Measurements from ENCODE around the gene LOXL1.

LOXL1 gene

DNA sequence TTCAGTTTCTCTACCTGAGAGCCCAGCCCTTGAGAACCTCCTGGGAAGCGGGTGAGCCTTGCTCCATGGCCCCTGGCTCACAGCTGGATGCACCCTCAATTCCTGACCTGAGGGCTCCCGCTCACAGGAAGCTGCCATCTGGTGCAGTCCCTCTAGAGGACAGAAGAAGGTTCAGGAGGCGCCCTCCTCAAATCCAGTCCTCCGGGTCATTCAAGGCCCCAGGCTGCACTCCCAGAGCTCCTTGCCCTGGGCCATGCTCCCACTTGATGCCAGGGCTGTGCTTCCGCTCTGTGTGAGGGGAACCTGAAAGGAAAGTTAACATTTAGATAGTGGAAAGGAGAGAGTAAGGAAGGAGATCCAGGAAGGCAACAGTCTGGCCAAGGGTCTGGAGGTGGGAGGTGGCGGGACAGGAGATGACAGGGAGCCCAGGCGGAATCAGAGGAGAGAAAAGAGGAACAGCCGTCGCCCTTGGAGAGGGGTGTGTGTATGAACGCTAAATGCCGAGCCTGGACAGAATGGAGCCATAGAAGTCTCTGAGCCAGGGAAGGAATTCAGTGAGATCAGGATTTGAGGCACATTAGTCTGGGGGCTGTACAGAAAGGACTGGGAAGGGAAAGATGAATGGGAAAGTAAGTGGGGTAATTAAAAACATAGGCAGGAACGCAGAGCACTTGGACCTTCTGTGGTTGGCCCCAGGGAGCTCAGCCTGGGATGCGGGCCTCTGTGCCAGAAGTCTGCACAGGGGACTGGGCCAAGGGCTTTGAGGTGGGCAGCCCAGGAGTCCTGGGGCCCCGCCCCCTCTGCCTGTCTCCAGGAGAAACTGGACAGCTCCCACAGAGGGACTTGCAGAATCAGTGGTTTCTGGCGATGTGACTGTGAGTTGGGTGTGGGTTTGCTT is 26.8 kb upstream of the LOXL1 start:
- Histone ChIP-seq H3K4me1 (ENCODE audit: insufficient read depth, low read length, severe bottlenecking) (no peaks in the 10 kb centered on the region), H4K20me1 (ENCODE audit: insufficient read depth, low read length) (no peaks in the 10 kb centered on the region), H3K79me2 (ENCODE audit: insufficient read depth, low read length) (no peaks in the 10 kb centered on the region), H3K4me2 (ENCODE audit: low read length) (no peak overlapping the region), H3K9me2 (ENCODE audit: low read depth, low read length) (no peaks in the 10 kb centered on the region), H3K9ac (ENCODE audit: low read length) (no peak overlapping the region), H3K27me3 (ENCODE audit: insufficient read depth, low read length) (no peaks in the 10 kb centered on the region; the same call in 1 of the 2 replicates), H3K4me3 (ENCODE audit: low read depth, low read length, poor library complexity, severe bottlenecking) (no peak overlapping the region), H3K9me3 (ENCODE audit: low read length) (no peaks in the 10 kb centered on the region), H3F3A (ENCODE audit: insufficient read depth, low read length) (no peaks in the 10 kb centered on the region), H2AFZ (ENCODE audit: low read length) (no peak overlapping the region), H3K27ac (ENCODE audit: low read depth, low read length, poor library complexity, severe bottlenecking) (no peak overlapping the region), H3K36me3 (ENCODE audit: insufficient read depth, low read length) (no peaks in the 10 kb centered on the region)
- TF ChIP-seq, protein P1, sequence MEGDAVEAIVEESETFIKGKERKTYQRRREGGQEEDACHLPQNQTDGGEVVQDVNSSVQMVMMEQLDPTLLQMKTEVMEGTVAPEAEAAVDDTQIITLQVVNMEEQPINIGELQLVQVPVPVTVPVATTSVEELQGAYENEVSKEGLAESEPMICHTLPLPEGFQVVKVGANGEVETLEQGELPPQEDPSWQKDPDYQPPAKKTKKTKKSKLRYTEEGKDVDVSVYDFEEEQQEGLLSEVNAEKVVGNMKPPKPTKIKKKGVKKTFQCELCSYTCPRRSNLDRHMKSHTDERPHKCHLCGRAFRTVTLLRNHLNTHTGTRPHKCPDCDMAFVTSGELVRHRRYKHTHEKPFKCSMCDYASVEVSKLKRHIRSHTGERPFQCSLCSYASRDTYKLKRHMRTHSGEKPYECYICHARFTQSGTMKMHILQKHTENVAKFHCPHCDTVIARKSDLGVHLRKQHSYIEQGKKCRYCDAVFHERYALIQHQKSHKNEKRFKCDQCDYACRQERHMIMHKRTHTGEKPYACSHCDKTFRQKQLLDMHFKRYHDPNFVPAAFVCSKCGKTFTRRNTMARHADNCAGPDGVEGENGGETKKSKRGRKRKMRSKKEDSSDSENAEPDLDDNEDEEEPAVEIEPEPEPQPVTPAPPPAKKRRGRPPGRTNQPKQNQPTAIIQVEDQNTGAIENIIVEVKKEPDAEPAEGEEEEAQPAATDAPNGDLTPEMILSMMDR (IDR thresholded peaks at IDR 0.05; ENCODE audit: low read length): no peak
- TF ChIP-seq EZH2 (IDR thresholded peaks at IDR 0.05; ENCODE audit: borderline replicate concordance, low read length): no peak

DNA sequence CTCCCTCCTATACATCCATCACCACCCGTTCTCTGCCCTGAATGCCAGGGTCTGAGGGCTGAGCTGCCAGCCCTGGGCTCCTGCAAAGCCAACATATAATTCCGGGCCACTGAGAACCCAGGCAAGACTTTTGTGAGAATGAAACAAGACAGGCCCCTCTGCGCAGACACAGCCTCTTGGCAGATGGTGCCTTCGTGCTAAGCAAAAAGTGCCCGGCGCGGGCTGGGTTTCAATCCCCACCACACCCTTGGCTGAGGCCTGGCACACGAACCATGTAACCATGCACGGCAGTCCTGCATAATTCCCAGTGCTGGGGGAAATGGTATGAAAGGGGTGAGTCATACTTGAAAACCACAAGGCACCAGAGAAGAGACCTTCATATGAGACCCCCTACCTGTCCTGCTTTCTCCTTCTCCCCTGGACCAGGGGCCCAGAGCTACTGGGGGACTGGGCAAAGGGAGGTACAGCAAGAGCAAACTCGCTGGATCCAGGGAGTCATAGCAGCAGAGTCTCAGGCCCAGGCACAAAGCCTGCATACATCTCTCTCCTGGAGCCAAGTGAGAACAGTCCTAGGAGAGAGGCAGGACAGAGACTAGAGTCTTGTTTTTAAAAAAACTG is 26.1 kb upstream of the LOXL1 start:
- no peak overlapping the region for H3K9ac ChIP-seq (ENCODE audit: low read length)
- no peaks in the 10 kb centered on the region; the same call in 1 of the 2 replicates for H3K27me3 ChIP-seq (ENCODE audit: insufficient read depth, low read length)
- H3K4me1 ChIP-seq (ENCODE audit: insufficient read depth, low read length, severe bottlenecking): no peaks in the 10 kb centered on the region
- H3F3A ChIP-seq (ENCODE audit: insufficient read depth, low read length): no peaks in the 10 kb centered on the region
- H3K27ac ChIP-seq (ENCODE audit: low read depth, low read length, poor library complexity, severe bottlenecking): no peak overlapping the region
- H3K4me2 ChIP-seq (ENCODE audit: low read length): no peak overlapping the region
- H3K79me2 ChIP-seq (ENCODE audit: insufficient read depth, low read length): no peaks in the 10 kb centered on the region
- no peak overlapping the region for H2AFZ ChIP-seq (ENCODE audit: low read length)
- H3K36me3 ChIP-seq (ENCODE audit: insufficient read depth, low read length): no peaks in the 10 kb centered on the region
- no peaks in the 10 kb centered on the region for H4K20me1 ChIP-seq (ENCODE audit: insufficient read depth, low read length)
- TF ChIP-seq, protein P1 (IDR thresholded peaks at IDR 0.05; ENCODE audit: low read length): no peak
- no peak for TF ChIP-seq EZH2 (IDR thresholded peaks at IDR 0.05; ENCODE audit: borderline replicate concordance, low read length)
- no peaks in the 10 kb centered on the region for H3K9me3 ChIP-seq (ENCODE audit: low read length)
- no peaks in the 10 kb centered on the region for H3K9me2 ChIP-seq (ENCODE audit: low read depth, low read length)
- H3K4me3 ChIP-seq (ENCODE audit: low read depth, low read length, poor library complexity, severe bottlenecking): no peak overlapping the region

DNA sequence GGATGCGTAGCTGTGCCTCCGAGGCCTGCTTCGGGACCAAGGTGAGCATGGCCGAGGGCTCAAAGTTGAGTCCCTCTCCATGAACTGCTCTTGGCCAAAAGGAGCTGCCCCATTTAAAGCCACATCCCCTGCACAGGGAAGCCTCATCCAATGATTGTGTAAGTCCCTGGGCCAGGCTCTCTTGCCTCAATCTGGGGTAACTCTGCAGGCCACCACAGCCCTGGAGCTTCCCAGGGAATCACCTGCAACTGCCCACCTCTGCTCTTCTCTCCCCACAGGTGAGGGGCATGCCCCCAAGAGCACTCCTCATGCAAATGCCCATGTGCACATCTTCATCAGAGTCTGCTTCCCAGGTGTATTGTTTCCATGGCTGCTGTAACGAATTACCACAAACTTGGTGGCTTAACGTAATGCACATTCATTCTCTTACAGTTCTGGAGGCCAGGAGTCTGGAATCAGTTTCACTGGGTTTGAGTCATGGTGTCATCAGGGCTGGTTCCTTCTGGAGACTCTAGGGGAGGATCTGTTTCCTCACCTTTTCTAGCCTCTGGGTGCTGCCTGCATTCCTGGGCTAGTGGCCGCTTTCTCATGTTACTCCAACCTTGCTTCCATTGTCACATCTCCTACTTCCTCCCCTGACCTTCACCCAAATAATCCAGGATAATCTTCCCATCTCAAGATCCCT is 25.0 kb upstream of the LOXL1 start:
- no peak for TF ChIP-seq EZH2 (IDR thresholded peaks at IDR 0.05; ENCODE audit: borderline replicate concordance, low read length)
- TF ChIP-seq, protein P1 (IDR thresholded peaks at IDR 0.05; ENCODE audit: low read length): no peak
- H3K4me2 ChIP-seq (ENCODE audit: low read length): no peak overlapping the region
- no peaks in the 10 kb centered on the region for H3K79me2 ChIP-seq (ENCODE audit: insufficient read depth, low read length)
- no peak overlapping the region for H3K27ac ChIP-seq (ENCODE audit: low read depth, low read length, poor library complexity, severe bottlenecking)
- H4K20me1 ChIP-seq (ENCODE audit: insufficient read depth, low read length): no peaks in the 10 kb centered on the region
- no peaks in the 10 kb centered on the region for H3K36me3 ChIP-seq (ENCODE audit: insufficient read depth, low read length)
- no peaks in the 10 kb centered on the region for H3K9me2 ChIP-seq (ENCODE audit: low read depth, low read length)
- no peaks in the 10 kb centered on the region for H3F3A ChIP-seq (ENCODE audit: insufficient read depth, low read length)
- H3K9ac ChIP-seq (ENCODE audit: low read length): no peak overlapping the region
- no peak overlapping the region for H3K4me3 ChIP-seq (ENCODE audit: low read depth, low read length, poor library complexity, severe bottlenecking)
- H2AFZ ChIP-seq (ENCODE audit: low read length): no peak overlapping the region
- no peaks in the 10 kb centered on the region for H3K27me3 ChIP-seq (ENCODE audit: insufficient read depth, low read length)
- H3K9me3 ChIP-seq (ENCODE audit: low read length): no peaks in the 10 kb centered on the region
- no peaks in the 10 kb centered on the region for H3K4me1 ChIP-seq (ENCODE audit: insufficient read depth, low read length, severe bottlenecking)
